Tibial artery (tissue), 4 donors: ENCODE data around the gene TKTL1.
"Not testable (repeated sequence)": the region's sequence is repeated elsewhere in the genome, so short reads cannot be mapped to it uniquely, and the experiment has no call there.

Experiments used
- DNase-seq, 2 donors: peaks; one replicate each; pipeline ENCODE4 v3.0.0-alpha.2; 2019
- H3K27ac ChIP-seq, 2 donors: fragments of 200-600 bp; sonication (generic) in 1 of 2; 1 replicate in 1 of 2; 2 replicates in 1 of 2; pipeline ENCODE4 v1.5.1; 2018 to 2019; ENCODE audit warnings: mild to moderate bottlenecking in 1 of 2
- H3K27me3 ChIP-seq, 2 donors: fragments of 200-600 bp; sonication (generic) in 1 of 2; one replicate each; pipeline versions ENCODE4 v1.5.1 to v1.6.0; 2016 to 2019
- H3K36me3 ChIP-seq, 3 donors: fragments of 200-600 bp; sonication (generic) in 2 of 3; one replicate each; pipeline ENCODE4 v1.5.1; 2016 to 2019; ENCODE audit warnings: mild to moderate bottlenecking in 2 of 3
- H3K4me1 ChIP-seq, 4 donors: fragments of 200-600 bp; sonication (generic) in 2 of 4; 1 replicate in 3 of 4; 2 replicates in 1 of 4; pipeline ENCODE4 v1.5.1; 2016 to 2019
- H3K4me3 ChIP-seq, 2 donors: fragments of 200-600 bp; sonication (generic) in 1 of 2; 1 replicate in 1 of 2; 2 replicates in 1 of 2; pipeline ENCODE4 v1.5.1; 2018 to 2019; ENCODE audit warnings: mild to moderate bottlenecking in 2 of 2
- H3K9me3 ChIP-seq, 3 donors: fragments of 200-600 bp; sonication (generic) in 1 of 3; one replicate each; pipeline ENCODE4 v1.5.1; 2016 to 2019
- intact Hi-C: fragments of 100-400 bp; cut with DNase I; formaldehyde crosslinking; loops from one replicate; pipeline ENCODE4 v1.15.0; 2023; ENCODE audit warnings: low total_unique reads
- TF ChIP-seq, protein P1 (sequence below), 2 experiments: fragments of 200-600 bp in 1 of 2; fragments of 450-650 bp in 1 of 2; IDR thresholded peaks; one replicate each; pipeline ENCODE4 v1.5.1; 2017 to 2019; ENCODE audit warnings: antibody characterized with exemption in 2 of 2, mild to moderate bottlenecking in 1 of 2, moderate library complexity in 1 of 2

TKTL1 gene

GRCh38 chrX:154294791-154295574, 612 bp upstream of the TKTL1 start, which contains the start of gene TEX28:
TEX28 (minus strand) TSS chrX:154295124; CDS start chrX:154292117, 3,007 bp downstream.
- Histone ChIP-seq H3K27me3 (no peaks in the 10 kb centered on the region), H3K27ac (no peak within 1 kb of the TSS), H3K4me3 (no peak within 1 kb of the TSS), H3K36me3 (no peaks in the 10 kb centered on the region), H3K9me3 (no peaks in the 10 kb centered on the region), H3K4me1 (no peaks in the 10 kb centered on the region)
- intact Hi-C loops = no loop called here
- no peak for DNase-seq
- TF ChIP-seq, protein P1, sequence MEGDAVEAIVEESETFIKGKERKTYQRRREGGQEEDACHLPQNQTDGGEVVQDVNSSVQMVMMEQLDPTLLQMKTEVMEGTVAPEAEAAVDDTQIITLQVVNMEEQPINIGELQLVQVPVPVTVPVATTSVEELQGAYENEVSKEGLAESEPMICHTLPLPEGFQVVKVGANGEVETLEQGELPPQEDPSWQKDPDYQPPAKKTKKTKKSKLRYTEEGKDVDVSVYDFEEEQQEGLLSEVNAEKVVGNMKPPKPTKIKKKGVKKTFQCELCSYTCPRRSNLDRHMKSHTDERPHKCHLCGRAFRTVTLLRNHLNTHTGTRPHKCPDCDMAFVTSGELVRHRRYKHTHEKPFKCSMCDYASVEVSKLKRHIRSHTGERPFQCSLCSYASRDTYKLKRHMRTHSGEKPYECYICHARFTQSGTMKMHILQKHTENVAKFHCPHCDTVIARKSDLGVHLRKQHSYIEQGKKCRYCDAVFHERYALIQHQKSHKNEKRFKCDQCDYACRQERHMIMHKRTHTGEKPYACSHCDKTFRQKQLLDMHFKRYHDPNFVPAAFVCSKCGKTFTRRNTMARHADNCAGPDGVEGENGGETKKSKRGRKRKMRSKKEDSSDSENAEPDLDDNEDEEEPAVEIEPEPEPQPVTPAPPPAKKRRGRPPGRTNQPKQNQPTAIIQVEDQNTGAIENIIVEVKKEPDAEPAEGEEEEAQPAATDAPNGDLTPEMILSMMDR (IDR thresholded peaks at IDR 0.05) = no peak

DNA sequence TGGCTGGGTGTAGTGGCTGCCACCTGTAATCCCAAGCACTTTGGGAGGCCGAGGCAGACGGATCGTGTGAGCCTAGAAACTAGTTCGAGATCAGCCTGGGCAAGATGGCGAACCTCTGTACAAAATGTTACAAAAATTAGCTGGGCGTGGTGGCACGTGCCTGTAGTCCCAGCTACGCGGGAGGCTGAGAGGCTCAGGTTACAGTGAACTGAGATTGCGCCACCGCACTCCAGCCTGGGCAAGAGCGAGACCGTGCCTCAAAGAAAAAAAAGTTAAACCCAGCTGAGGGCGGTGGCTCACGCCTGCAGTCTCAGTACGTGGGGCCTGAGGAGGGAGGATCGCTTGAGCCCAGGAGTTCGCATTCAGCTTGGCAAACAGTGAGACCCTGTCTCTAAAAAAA, 1.1 kb downstream of the TKTL1 start:
- TF ChIP-seq, protein P1 (IDR thresholded peaks at IDR 0.05) = no peak
- Histone ChIP-seq H3K36me3 (no peaks in the 10 kb centered on the region), H3K27me3 (no peaks in the 10 kb centered on the region), H3K4me3 (no peak overlapping the region), H3K27ac (no peak overlapping the region), H3K4me1 (no peaks in the 10 kb centered on the region), H3K9me3 (no peaks in the 10 kb centered on the region)
- no peak for DNase-seq
- intact Hi-C loops = no loop called here

DNA sequence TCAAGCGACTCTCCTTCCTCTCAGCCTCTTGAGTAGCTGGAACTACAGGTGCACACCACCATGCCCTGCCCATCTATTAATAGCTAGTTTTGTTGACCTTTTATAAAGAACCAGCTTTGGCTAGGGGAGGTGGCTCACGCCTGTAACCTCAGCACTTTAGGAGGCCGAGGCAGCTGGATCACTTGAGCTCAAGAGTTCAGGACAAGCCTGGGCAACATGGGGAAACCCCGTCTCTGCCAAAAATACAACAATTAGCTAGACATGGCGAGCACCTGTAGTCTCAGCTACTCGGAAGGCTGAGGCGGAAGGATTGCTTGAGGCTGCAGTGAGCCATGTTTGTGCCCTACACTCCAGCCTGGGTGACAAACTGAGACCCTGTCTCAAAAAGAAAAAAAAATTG, 2.7 kb downstream of the TKTL1 start:
- intact Hi-C loops = no loop called here
- Histone ChIP-seq H3K9me3 (no peaks in the 10 kb centered on the region), H3K36me3 (no peaks in the 10 kb centered on the region), H3K4me3 (no peak overlapping the region), H3K27me3 (no peaks in the 10 kb centered on the region), H3K27ac (no peak overlapping the region), H3K4me1 (no peaks in the 10 kb centered on the region)
- TF ChIP-seq, protein P1 (IDR thresholded peaks at IDR 0.05) = no peak
- no peak for DNase-seq

DNA sequence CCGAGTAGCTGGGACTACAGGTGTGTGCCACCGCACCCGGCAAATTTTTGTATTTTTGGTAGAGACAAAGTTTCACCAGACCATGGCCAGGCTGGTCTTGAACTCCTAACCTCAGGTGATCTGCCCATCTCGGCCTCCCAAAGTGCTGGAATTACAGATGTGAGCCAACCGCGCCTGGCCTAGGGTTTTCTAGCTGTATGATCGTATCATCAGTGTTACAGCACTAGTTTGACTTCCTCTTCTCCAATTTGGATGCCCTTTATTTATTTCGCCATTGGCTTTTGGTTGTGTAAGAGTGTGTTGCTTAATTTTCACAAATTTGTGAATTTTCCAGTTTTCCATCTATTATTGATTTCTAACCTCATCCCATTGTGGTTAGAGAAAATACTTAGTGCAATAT, 5.2 kb downstream of the TKTL1 start:
- intact Hi-C loops = no loop called here
- no peak overlapping the region for H3K27ac ChIP-seq
- no peaks in the 10 kb centered on the region for H3K4me1 ChIP-seq

GRCh38 chrX:154302998-154303397, 7.4 kb downstream of the TKTL1 start:
- intact Hi-C loops, H3K36me3 ChIP-seq: not testable (repeated sequence)

More for the DNA sequence above, 5.2 kb downstream of the TKTL1 start:
- no peak for DNase-seq
- no peaks in the 10 kb centered on the region for H3K36me3 ChIP-seq
- TF ChIP-seq, protein P1 (IDR thresholded peaks at IDR 0.05) = no peak
- H3K4me3 ChIP-seq = no peak overlapping the region
- no peaks in the 10 kb centered on the region for H3K27me3 ChIP-seq
- H3K9me3 ChIP-seq = no peaks in the 10 kb centered on the region

DNA sequence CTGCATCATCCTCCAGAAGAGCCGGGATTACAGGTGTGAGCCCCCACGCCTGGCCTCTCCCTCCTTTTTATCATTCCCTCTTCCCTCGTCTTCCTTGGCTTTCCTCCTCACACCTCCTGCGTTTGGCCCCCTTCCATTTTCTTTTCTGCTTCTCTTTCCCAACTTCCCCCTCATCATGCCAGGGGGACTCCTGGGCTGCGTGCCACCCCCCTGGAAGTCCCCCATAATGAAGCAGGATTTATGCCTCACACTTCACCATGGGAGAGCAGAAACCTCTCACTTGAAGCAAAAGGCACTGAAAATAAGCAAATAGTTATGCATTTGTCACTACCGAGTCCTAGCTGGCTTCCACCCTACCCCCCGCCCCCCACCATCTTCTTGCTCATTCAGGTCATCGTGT, 7.9 kb downstream of the TKTL1 start:
- TF ChIP-seq, protein P1 (IDR thresholded peaks at IDR 0.05) = no peak
- Histone ChIP-seq H3K27me3 (no peaks in the 10 kb centered on the region), H3K4me3 (no peak overlapping the region), H3K9me3 (no peaks in the 10 kb centered on the region), H3K27ac (no peak overlapping the region), H3K4me1 (no peaks in the 10 kb centered on the region), H3K36me3 (no peaks in the 10 kb centered on the region)
- DNase-seq = no peak
- intact Hi-C loops = no loop called here

More at GRCh38 chrX:154302998-154303397, 7.4 kb downstream of the TKTL1 start:
- H3K9me3 ChIP-seq, H3K27ac ChIP-seq, H3K4me1 ChIP-seq, DNase-seq, H3K4me3 ChIP-seq, H3K27me3 ChIP-seq: not testable (repeated sequence)
